ENCODE measurements around the gene POLDIP2. TPM values are rescaled to one million over a fixed set of nuclear protein-coding genes. Genes with fewer than 3 reads are reported as not detected.

The POLDIP2 gene
- total and polyA plus RNA-seq, 2 of the 13 experiments (the other 11 are each of a cell fraction or from before 2014, with no cell fraction given) = 85.9 to 114 TPM

DNA sequence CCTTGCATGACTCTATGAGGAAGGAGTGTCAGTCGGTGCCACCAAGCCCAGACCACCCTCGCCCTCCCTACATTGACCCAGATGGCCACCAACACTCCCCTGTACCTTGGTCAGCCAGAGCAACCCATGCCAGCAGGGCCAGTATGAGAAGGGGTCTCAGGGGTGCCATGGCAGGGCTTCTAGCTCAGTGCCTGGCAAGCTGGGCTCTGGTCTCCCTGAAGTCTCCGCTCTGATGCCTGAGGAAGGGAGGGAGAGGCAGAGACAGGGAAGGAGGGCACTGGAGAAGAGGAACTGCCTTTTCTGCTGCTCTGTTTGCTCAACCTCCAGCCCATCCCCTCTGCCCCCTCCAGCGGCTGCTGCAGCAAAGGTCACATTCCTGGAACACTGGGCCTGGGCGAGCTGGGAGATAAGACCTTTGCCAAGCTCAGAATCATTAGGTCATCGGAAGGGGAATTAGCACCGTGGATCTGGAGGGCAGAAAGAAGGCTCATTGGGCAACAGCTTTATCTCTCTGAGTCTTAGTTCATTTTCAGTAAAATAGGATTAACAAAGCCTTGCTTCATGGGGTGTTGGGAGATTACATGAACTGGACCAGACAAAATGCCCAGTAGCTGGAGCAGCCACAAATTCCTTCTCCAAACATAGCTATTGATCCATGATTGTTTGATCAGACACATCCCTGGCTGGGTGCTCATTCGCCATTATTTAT, 12.9 kb upstream of the POLDIP2 start, which contains the start of gene VTN (continued):
- TF ChIP-seq CEBPG (CRISPR knock-in tag; IDR thresholded peaks at IDR 0.05) (peak; percentile 91), HMG20B (CRISPR knock-in tag; conservative IDR thresholded peaks at IDR 0.05) (peak; percentile 95), GABPA (IDR thresholded peaks at IDR 0.05; ENCODE audit: low read depth, low read length) (no peak), GABPA (CRISPR knock-in tag; IDR thresholded peaks at IDR 0.05; ENCODE audit: low read depth) (peak; percentile 58; the same call in 1 of the 2 replicates), ZKSCAN1 (IDR thresholded peaks at IDR 0.05; ENCODE audit: low read length) (no peak), ZNF607 (CRISPR knock-in tag; IDR thresholded peaks at IDR 0.05; ENCODE audit: borderline replicate concordance) (no peak; the same call in 1 of the 2 replicates), ZNF557 (CRISPR knock-in tag; IDR thresholded peaks at IDR 0.05) (no peak), HNF4G (IDR thresholded peaks at IDR 0.05; ENCODE audit: borderline replicate concordance, low read depth, low read length) (peak; percentile 96), HNF4G (CRISPR knock-in tag; IDR thresholded peaks at IDR 0.05; ENCODE audit: borderline replicate concordance, low read depth) (peak; percentile 94), ZNF841 (CRISPR knock-in tag; IDR thresholded peaks at IDR 0.05; ENCODE audit: borderline replicate concordance) (no peak), FOXA3 (CRISPR knock-in tag; IDR thresholded peaks at IDR 0.05) (peak; percentile 78), NKX3-1 (CRISPR knock-in tag; IDR thresholded peaks at IDR 0.05) (peak; percentile 70; the same call in 1 of the 2 replicates), HOXA7 (CRISPR knock-in tag; IDR thresholded peaks at IDR 0.05) (no peak), GATA4 (IDR thresholded peaks at IDR 0.05; ENCODE audit: borderline replicate concordance, low read depth) (peak; percentile 91; the same call in 1 of the 2 replicates), ZBTB38 (CRISPR knock-in tag; IDR thresholded peaks at IDR 0.05) (no peak), ZFAT (CRISPR knock-in tag; conservative IDR thresholded peaks at IDR 0.05) (no peak), RARA (CRISPR knock-in tag; IDR thresholded peaks at IDR 0.05) (peak; percentile 96), HNRNPLL (IDR thresholded peaks at IDR 0.05; ENCODE audit: low read depth, low read length, poor library complexity, severe bottlenecking) (peak; percentile 62), FOXJ3 (CRISPR knock-in tag; IDR thresholded peaks at IDR 0.05; ENCODE audit: borderline replicate concordance) (peak; percentile 83; the same call in 1 of the 2 replicates)
- TF ChIP-seq, protein P1, sequence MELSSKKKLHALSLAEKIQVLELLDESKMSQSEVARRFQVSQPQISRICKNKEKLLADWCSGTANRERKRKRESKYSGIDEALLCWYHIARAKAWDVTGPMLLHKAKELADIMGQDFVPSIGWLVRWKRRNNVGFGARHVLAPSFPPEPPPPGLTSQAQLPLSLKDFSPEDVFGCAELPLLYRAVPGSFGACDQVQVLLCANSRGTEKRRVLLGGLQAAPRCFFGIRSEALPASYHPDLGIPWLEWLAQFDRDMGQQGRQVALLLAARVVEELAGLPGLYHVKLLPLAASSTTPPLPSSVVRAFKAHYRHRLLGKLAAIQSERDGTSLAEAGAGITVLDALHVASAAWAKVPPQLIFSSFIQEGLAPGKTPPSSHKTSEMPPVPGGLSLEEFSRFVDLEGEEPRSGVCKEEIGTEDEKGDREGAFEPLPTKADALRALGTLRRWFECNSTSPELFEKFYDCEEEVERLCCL (CRISPR knock-in tag; IDR thresholded peaks at IDR 0.05; ENCODE audit: borderline replicate concordance) = no peak
- TF ChIP-seq, protein P2, sequence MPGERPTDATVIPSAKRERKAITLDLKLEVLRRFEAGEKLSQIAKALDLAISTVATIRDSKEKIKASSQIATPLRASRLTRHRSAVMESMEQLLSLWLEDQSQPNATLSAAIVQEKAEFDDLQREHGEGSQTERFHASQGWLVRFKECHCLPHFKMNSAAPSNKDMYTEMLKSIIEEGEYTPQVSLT (CRISPR knock-in tag; IDR thresholded peaks at IDR 0.05; ENCODE audit: borderline replicate concordance, low read depth) = no peak
- TF ChIP-seq, protein P3, sequence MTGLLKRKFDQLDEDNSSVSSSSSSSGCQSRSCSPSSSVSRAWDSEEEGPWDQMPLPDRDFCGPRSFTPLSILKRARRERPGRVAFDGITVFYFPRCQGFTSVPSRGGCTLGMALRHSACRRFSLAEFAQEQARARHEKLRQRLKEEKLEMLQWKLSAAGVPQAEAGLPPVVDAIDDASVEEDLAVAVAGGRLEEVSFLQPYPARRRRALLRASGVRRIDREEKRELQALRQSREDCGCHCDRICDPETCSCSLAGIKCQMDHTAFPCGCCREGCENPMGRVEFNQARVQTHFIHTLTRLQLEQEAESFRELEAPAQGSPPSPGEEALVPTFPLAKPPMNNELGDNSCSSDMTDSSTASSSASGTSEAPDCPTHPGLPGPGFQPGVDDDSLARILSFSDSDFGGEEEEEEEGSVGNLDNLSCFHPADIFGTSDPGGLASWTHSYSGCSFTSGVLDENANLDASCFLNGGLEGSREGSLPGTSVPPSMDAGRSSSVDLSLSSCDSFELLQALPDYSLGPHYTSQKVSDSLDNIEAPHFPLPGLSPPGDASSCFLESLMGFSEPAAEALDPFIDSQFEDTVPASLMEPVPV (CRISPR knock-in tag; IDR thresholded peaks at IDR 0.05) = peak; percentile 10; the same call in 1 of the 2 replicates
